Esophagus squamous epithelium (tissue), 4 donors: ENCODE measurements around the gene WASHC1.
"Not testable (repeated sequence)": the region's sequence is repeated elsewhere in the genome, so short reads cannot be mapped to it uniquely, and the experiment has no call there.

Experiments
- POLR2A ChIP-seq, 4 donors: fragments of 450-650 bp; IDR thresholded peaks; one replicate each; pipeline ENCODE4 v1.6.1; 2017; ENCODE audit warnings: antibody characterized with exemption in 4 of 4, mild to moderate bottlenecking in 4 of 4, moderate library complexity in 3 of 4
- TF ChIP-seq, protein P1 (sequence below), 6 experiments: fragments of 450-650 bp in 4 of 6; fragments of 200-600 bp in 2 of 6; sonication (generic) in 2 of 6; IDR thresholded peaks; one replicate each; pipeline ENCODE4 v1.5.1; 2016 to 2019; ENCODE audit warnings: antibody characterized with exemption in 6 of 6, mild to moderate bottlenecking in 4 of 6, moderate library complexity in 4 of 6

DNA sequence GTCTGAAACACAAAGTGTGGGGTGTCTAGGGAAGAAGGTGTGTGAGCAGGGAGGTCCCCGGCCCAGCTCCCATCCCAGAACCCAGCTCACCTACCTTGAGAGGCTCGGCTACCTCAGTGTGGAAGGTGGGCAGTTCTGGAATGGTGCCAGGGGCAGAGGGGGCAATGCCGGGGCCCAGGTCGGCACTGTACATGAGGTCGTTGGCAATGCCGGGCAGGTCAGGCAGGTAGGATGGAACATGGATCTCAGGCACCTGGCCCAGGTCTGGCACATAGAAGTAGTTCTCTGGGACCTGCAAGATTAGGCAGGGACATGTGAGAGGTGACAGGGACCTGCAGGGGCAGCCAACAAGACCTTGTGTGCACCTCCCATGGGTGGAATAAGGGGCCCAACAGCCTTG lies 12.4 kb downstream of the WASHC1 start:
- TF ChIP-seq, protein P1, sequence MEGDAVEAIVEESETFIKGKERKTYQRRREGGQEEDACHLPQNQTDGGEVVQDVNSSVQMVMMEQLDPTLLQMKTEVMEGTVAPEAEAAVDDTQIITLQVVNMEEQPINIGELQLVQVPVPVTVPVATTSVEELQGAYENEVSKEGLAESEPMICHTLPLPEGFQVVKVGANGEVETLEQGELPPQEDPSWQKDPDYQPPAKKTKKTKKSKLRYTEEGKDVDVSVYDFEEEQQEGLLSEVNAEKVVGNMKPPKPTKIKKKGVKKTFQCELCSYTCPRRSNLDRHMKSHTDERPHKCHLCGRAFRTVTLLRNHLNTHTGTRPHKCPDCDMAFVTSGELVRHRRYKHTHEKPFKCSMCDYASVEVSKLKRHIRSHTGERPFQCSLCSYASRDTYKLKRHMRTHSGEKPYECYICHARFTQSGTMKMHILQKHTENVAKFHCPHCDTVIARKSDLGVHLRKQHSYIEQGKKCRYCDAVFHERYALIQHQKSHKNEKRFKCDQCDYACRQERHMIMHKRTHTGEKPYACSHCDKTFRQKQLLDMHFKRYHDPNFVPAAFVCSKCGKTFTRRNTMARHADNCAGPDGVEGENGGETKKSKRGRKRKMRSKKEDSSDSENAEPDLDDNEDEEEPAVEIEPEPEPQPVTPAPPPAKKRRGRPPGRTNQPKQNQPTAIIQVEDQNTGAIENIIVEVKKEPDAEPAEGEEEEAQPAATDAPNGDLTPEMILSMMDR (IDR thresholded peaks at IDR 0.05) = not testable (repeated sequence)
- not testable (repeated sequence) for TF ChIP-seq POLR2A (IDR thresholded peaks at IDR 0.05)
